SK-MEL-5 (cell line): ENCODE data around the gene TMEM53. TPM values are rescaled to one million over a fixed set of nuclear protein-coding genes. Genes with fewer than 3 reads are reported as not detected.
A peak's percentile ranks its signal among the peaks of the same experiment; 100 is the strongest.

Experiments used
- DNase-seq: peaks from one replicate; pipeline ENCODE4 v3.0.0-alpha.2; 2016; ENCODE audit warnings: low read depth, low spot score
- in situ Hi-C: cut with HindIII; loops from 2 replicates; pipeline ENCODE4 v1.10.0; 2016; ENCODE audit warnings: low sequenced_read_pairs, high pct_unique_total_duplicates, low pct_unique_long_range_greater_than_20kb
- total RNA-seq: library from RNA; depleted of rRNA; stranded (reverse); fragments of >200 nt; shearing (Covaris generic); gene quantifications from 2 replicates; pipeline ENCODE4 v1.2.3, GENCODE V29; 2014

TMEM53 gene
- total RNA-seq, 1 experiment from 2014 or later = 18.0 TPM

DNA sequence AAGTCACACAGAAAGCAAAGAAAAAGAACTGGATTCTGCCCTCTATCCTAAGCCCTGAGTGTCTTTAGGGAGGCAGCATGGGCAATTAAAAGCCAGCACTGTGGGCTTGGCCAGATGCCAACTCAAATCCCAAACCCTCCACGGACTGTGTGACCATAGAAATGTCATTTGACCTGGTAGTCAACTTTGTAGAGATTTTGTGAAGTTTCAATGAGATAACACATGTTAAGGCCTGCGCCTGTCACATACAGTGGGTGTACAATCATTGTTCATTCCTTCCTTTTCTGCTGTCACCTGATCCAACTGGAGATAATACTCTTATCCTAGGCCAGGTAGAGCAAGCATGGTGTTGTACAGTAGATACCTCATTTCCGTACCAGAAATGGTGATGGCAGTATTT, 54.2 kb downstream of the TMEM53 start:
- in situ Hi-C loops = no loop called here
- no peak for DNase-seq

DNA sequence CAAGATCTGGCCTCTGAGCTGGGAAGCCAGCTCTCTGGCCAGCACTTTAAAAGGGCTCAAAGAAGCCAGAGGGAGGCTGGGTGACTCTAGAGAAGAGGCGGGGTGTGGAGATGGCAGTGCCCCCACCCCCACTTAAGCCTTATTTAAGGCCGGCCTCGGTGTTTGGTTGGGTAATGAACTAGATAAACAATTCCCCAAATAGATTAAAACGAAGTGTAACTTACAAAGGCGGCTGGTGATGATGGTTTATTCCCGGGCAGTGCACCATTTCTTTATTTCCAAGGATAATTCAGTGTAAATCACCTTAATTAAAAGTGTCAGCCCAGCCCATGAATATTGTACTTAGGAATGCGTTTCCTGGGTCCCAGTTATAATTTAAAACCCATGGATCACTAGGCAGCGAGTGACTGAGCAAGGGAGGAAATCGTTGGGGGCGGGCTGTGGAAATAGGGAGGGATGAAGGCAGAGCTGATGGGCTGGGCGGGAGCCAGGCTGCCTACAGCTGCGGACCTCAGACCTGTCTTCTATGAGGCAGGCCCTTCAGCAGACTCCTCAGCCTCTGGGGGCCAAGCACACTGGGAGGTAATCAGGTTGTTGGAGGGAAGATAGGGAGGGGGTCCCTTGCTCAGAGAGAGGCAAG, 54.9 kb downstream of the TMEM53 start:
- no peak for DNase-seq
- in situ Hi-C loops = no loop called here

DNA sequence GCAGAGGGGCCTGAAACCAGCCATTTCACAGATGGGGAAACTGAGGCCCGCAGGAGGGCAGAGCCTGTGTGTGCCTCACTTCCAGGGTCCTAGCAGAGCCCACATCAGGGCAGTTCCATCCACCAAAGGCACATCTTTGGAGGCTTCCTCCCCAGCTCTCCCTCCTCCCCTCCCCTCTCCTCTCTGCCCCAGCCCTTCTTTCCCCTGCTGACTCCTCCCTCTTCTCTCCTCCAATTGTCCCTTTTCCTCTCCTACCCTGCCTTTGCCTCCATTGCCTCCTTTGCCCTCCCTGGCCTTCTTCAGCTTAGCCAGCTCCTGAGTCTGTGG, 56.6 kb downstream of the TMEM53 start:
- in situ Hi-C loops = no loop called here

DNA sequence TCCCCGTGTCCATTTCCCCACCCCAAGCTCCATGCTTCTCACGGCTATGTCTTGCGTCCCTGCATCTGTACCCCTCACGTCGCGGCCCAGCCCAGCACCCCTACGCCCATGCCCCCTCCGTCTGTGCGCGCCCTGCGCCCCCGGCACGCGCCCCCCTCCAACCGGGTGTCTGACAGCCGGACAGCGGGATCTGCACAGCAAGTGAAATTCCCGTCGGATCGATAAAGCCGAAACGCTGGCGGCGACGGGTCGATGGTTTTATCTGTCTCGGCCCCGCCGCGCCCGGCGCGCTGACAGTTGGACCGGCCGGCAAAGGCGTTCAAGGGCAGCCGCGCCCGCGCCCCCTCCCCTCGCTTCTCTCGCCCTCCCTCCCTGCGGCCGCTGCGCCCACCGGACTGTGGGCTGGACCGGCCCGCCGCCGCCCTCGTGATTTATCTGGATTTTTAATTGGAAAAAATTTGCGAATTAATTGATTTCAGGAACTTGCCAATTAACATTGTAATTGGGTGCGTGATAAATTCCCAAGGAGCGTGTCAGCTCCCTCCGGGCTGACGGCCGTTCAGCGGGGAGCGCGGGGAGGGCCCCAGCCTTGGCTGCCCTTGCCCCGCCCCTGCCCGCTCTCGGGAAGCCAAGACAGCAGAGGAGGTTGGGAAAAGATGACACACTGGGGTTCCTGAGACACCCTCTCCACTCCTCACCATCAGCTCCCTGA, 57.1 kb downstream of the TMEM53 start:
- no peak for DNase-seq
- in situ Hi-C loops = no loop called here

More for the DNA sequence above, 56.6 kb downstream of the TMEM53 start:
- DNase-seq = no peak

DNA sequence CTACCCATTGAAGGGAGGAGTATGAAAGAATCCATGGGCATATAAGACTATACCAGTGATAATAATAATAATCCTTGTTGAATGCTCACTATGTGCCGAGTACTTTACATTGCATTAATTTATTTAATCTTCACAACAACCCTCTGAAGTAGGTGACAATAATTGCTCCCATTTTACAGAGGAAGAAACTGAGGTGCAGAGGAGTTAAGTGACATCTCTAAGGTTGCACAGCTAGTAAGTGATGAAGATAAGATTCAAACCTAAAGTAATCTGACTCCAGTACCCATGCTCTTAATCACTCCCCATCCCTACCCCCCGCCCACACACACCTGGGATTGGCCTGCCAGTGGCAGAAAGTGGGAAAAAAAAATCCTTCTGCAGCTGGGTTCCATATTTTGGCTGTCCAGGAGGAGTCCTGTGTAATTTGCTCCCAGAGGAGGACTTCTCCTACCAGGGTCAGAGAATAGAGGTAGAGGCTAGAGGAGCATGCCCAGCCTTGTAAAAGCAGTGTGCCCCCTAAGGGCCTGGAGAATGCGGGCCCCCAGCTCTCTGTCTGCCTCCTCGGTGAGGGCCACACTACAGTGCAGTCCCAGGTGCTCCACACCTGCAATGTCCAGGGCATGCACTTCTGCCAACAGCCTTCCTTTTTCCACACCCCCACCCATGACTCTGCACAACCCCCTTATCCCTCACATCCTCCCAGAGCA, 57.8 kb downstream of the TMEM53 start:
- DNase-seq = no peak
- in situ Hi-C loops = no loop called here

DNA sequence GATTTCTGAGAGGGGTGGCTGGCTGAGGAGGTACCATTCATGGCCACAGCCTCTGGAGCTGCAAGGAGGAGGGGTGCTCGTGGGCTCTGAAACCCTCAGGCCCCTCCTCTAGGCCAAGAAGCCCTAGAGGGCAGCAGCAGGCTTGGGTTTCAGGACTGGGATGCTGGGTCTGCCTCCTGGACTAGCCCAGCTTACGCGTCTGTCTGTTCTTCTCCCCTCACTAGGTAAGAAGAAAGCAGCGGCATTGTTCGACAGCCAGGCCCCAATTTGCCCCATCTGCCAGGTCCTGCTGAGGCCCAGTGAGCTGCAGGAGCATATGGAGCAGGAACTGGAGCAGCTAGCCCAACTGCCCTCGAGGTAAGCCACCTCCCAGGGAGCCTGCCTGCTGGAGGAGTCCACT, 60.3 kb downstream of the TMEM53 start:
- no peak for DNase-seq
- in situ Hi-C loops = no loop called here

DNA sequence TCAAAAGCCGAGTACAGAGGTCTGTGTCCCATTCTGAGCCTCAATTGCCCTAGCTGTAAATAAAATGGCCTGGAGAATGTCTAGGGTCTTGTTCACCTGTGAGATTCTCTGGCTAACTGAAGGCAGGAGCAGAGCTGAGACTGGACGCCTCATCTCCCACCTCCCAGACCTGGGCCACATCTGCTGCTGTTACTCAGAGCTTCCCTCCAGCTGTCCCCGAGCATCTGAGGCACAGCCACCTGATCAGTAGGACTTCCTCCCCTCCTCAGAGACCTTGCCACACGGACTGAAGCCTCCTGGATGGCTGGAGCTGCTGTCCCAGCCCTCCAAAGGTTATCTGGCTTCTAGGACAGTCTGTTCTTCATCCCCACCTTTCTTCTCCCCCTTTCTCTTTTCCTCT, 62.4 kb downstream of the TMEM53 start:
- in situ Hi-C loops = no loop called here
- no peak for DNase-seq

DNA sequence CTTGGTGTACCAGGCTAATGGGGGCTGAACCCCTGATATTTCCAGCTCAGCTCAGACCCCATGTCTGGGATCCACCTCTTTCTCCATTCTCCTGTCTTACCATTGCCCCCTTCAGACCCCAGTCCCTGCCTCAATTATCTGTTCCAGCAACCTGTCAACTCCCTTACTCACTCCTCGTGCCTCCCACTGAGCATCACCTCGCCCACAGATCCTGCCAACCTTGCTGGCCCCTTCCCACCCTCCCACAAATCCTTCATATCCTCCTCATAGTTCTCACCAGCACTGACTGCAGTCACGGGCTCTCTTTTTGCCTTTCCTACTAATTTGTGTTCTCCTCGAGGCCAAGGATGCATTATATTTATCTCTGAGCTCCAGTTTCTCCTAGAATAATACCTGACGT, 62.9 kb downstream of the TMEM53 start:
- in situ Hi-C loops = no loop called here
- no peak for DNase-seq

DNA sequence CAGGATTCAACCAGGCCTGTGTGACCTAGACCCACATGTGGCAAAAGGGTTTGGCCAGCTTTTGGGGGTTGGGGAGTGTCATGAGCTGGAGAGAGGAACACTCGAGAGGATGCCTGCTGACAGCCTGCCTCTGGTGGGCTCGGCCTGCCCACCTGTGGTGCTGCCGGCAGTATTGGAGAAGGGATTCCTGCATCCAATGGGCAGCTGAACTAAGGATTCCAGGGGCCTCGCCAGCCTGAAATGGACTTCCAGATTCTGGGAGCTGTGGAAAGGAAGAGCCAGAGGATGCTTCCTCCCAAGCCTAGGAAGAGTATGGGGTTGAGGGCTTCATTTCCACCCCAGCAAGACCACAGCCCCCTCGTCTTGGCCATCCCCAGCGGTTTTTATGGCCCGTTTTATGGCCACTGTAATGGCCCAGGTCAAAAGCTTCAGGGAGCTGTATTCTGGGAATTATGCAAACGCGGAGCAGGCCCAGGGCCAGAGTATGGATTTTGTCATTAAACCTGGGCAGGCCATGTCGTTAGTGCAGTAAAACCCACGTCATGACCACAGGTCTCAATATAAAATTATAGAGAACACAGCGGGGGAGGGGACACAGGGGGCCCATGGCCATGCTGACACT, 63.6 kb downstream of the TMEM53 start:
- in situ Hi-C loops = no loop called here
- DNase-seq = no peak

DNA sequence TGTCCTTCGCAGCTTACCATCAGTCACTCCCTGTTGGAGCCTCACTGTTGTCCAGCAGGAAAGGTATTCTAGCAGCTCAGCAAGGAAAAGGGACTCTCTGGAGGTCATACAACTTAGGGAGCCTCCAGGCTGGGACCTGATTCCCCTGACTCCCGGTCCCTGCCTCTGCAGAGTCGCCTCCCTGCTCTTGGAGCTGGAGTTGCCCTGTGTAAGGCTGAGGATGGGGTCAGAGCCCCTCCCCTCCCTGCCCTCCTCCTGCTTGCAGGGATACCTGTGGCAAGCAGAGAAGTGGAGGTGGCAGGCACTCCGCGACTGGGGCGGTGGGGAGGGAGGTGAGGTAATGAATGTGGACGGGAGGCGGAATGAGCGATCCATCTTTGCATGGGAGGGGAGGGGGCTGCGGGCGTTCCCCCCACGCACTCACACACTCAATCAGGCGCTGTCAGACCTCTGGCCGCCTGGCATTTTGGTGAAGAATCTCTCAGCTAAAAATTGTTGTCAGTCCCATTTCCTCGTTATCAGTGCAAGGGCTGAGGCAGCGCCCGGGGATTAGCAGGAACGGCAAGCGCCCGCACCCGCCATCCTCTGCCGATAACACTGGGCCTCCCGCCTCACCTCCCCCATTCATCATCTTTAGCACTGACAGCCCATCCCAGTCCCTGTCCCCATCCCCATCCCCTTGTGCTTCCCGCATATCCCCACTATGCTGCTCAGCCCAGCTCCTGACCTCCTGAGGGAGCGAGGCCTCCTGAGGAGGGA, 64.3 kb downstream of the TMEM53 start:
- in situ Hi-C loops = no loop called here
- no peak for DNase-seq

DNA sequence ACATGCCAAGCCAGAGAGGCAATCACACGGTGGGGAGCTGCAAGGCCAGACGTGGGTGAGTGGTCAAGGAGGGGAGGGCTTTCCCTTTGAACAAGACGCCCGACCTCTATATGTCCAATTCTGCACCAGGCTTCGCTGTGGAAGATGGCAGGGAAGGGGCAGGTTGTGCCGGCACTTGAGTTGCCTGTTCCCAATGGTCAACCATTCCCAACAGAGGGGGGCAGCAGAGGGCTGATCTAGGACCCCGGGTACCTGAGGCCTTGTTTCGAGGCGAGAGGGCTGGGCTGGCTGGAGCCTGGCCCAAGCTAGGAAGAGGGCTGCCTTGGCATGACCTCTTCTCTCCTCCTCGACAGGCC, 64.9 kb downstream of the TMEM53 start:
- peak; percentile 66 for DNase-seq
- in situ Hi-C loops = no loop called here

DNA sequence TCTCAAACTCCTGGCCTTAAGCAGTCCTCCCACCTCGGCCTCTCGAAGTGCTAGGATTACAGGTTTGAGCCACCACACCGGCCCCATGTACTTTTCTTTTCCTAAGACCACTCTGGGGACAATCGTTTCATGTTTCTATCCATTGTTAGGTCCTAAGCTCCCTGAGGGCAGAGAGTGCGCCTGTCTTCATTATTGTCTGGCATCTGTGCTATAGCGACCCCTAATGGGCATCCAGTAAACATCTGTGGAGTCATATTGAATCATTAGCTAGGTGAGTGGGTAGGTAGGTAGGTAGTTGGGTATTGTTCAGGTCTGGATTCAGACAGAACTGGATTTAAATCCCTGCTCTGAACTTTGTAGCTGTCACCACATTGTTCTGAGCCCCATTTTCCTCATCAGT, 66.1 kb downstream of the TMEM53 start:
- in situ Hi-C loops = no loop called here
- peak; percentile 34 for DNase-seq

DNA sequence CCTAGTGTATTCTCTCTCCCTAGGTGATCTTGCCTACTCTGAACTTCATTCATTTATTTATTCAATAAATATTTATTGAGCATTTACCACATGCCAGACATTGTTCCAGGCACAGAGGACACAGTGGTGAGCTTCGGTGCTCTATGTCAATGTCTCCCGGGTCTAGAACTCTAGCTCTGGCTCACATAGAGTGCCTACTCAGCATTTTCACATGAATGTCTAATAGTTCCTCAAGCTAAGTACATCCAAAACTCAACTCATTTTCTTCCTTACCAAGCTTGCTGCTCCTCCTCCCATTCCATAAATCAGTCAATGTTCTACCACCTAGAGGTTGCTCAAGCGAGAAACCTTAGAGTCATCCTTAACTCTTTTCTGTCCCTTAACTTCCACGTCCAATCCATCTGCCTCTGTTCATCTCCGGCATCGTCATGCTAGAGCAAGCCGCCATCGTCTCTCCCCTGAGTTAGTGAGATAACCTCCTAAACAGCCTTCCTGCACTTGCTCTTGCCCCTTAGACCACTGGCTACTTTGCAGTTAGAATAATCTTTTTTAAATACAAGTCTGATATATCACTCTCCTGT, 67.5 kb downstream of the TMEM53 start:
- in situ Hi-C loops = no loop called here
- no peak for DNase-seq

DNA sequence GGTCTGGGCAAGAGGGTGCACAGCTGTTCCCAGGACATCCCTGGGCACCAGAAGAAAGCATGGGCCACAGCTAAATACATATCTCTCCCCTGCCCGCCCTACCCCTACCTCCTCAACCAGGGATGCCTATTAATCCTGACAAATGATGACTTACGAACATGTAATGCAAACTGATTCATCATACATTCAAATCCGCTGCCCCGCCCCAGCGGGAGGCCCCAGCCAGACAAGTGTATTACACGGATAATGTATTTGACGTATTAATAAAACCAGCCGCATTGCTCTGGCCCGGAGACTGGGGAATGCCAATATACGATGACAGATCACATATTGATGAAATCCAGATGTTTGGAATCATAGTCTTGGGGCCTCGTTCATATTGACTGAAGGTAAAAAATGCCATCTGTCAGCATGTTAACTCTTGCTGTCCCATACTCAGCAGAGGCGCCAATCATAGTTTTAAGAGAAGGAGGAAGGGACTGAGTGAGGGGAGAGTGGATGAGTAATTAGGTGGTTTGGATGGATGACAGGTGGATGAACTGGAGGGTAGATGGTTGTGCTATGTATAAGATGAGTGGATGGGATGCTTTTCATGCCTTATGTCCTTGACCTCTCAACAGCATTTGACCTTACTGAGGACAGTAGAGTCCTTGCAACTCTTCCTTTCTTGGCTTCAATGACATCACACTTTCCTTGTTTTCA, 68.2 kb downstream of the TMEM53 start:
- in situ Hi-C loops = no loop called here
- no peak for DNase-seq

DNA sequence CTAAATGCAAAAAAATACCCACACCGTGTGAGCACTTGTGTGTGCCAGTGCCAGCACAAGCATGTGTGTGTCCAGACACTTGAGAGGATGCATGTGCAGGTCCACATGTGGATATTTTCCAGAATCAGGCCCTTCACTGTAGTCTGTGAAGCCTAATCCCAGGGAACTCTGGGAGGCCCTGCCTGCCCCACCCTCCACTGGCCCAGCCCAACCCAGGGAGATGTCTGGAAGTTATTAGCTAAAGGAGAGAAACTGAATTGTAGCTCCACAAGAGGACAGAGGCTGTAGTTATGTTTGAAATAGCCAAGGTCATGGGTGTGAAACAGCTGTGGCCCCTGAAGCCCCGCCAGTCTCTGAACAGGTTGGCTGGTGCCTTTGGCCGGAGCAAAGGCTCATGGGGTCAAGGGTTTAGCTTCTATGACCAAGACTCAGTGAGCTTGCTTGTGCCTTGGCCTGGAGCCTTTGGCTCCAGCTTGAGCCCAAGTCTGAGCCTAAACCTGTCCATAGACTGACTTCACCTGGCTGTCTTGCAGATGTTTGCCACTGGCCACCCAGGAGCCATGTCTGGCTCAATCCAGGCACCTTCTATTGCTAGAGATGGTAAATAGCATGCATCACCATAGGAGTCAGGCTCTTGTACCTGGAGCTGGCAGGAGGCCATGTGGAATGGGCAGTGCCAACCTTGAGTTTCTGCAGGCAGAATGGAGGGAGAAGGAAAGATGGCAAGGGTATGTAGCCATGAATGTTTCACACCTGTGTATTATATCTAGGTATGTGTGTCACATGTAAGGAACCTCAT, 69.9 kb downstream of the TMEM53 start:
- DNase-seq = no peak
- in situ Hi-C loops = no loop called here

DNA sequence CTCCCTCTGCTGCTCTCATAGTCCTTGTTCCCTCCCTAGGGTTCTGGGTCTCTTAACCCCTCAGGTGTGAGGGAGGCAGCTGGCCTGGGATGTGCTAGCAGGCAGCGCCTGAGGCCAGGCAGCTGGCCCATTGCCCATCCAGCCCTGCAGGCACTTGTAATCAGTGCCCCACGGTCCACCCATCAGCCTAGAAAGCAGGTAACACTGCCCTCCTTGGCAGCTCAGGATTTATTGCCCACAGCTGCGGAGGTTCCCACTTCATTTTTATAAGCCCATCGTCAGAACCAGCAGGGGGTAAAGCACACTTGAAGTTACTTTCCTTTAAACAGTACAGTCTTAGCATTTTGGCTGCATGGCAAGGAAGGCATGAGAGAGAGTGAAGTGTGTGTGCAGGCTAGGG, 70.6 kb downstream of the TMEM53 start:
- DNase-seq = no peak
- in situ Hi-C loops = no loop called here
